GM12891 (cell line): ENCODE data around the gene SLC9A1.

Experiments used
- POLR2A ChIP-seq: IDR thresholded peaks from 2 replicates; pipeline ENCODE4 v1.6.1; 2011; ENCODE audit warnings: low read depth, low read length, control low read depth
- TAF1 ChIP-seq: IDR thresholded peaks from 2 replicates; pipeline ENCODE4 v1.6.1; 2011; ENCODE audit warnings: low read depth, low read length, control low read depth

DNA sequence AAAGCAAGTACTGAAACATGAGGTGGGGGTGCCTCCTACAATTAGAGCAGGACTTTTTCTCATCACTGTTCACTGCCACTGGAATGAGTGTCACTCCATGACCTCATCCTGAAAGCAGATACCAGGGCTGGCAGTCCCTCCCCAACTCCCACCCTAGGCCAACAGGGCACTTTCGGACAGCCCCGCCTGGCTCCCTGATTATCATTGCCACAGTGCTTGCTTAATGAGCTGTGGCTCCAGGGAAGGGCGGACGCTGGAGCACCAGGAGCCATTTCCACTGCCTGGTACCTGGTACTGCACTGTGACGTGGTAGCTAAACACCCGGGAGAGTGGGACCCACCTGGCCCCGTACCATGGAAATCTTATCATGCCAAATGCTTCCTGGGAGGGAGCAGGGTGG lies 22.3 kb downstream of the SLC9A1 start:
- TF ChIP-seq POLR2A: no peak
- no peak for TF ChIP-seq TAF1
